ENCODE measurements around the gene RAB7B.

RAB7B gene

DNA sequence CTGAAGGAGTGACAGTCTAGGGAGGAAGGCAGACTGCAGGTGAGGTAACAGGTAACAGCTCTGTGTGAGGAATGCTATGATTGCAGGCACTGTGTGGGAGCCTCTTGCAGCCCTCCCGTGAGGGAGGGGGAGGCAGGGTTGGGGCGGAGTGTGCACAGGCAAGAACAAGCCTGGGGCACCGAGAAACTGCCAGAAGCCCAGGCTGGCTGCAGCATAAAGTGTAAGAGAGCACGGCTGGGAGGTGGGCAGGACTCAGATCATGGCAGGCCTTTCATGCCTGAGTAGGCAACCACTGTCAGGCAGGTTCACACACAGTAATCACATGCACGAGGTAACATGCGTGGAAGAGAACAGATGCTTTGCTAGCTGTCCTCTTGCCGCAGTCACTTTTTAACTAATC, 38.4 kb upstream of the RAB7B start:
- H3K27ac ChIP-seq = no peak overlapping the region
- TF ChIP-seq, protein P1, sequence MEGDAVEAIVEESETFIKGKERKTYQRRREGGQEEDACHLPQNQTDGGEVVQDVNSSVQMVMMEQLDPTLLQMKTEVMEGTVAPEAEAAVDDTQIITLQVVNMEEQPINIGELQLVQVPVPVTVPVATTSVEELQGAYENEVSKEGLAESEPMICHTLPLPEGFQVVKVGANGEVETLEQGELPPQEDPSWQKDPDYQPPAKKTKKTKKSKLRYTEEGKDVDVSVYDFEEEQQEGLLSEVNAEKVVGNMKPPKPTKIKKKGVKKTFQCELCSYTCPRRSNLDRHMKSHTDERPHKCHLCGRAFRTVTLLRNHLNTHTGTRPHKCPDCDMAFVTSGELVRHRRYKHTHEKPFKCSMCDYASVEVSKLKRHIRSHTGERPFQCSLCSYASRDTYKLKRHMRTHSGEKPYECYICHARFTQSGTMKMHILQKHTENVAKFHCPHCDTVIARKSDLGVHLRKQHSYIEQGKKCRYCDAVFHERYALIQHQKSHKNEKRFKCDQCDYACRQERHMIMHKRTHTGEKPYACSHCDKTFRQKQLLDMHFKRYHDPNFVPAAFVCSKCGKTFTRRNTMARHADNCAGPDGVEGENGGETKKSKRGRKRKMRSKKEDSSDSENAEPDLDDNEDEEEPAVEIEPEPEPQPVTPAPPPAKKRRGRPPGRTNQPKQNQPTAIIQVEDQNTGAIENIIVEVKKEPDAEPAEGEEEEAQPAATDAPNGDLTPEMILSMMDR (conservative IDR thresholded peaks at IDR 0.05) = no peak

DNA sequence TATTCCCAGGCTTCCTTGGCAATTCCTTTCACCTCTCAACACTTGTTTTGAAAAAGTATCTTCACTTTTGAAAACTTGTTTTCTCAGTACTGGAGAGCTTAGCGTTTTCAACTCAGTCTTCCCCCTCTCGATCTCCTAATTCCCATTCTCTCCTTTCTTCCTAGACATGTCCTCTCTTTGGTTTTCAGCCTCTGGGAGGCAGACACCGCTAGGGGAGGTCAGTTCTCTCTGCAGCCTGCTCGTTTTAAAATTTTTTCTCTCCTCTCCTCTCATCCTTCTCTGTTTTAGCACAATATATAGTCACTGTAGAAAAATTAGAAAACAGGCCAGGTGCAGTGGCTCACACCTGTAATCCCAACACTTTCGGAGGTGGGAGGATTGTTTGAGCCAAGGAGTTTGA, 37.1 kb upstream of the RAB7B start:
- TF ChIP-seq, protein P1 (conservative IDR thresholded peaks at IDR 0.05) = no peak
- H3K27ac ChIP-seq = no peak overlapping the region

DNA sequence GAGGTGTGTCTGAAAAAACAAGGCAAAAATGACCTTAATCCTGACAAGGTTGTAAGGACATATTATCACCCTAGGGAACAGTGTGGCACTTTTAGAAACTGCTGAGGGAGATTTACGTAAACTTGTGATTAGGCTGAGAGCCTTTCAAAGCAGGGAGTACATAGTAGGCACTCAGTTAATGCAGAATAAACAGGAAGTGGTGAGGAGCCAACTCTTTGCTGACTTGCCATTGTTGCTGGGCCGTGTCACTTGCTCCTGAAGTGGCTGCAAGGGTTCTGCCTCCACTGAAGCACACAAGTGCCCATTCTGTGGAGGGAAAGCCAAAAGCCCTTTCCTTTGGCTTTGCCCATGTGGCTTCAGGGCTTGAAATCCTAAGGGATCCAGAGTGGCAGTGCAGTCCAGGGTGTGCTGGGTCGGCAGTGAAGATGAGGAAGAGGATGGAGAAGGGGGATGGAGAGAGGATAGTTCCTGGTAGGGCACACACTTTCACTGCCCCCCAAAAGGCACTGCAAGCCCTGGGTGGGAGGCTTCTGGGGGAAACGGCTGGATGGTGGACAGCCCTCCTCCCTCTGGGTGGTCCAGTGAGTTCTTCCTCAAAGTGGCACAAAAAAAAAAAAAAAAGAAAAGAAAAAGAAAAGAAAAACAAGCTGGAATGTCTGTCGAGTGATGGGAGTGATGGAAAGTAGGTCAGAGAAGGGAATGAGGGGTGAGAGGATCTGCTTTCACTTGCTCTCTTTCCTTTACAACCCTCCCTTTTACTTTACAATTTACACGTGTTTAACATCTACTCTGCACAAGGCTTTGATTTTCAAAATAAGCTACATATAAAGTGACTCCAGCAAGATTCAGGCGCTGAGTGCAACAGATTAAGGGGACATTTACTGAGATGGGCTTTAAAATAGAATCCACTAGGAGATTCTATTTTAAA, 36.1 kb upstream of the RAB7B start:
- TF ChIP-seq, protein P1 (conservative IDR thresholded peaks at IDR 0.05) = no peak
- no peak overlapping the region for H3K27ac ChIP-seq

DNA sequence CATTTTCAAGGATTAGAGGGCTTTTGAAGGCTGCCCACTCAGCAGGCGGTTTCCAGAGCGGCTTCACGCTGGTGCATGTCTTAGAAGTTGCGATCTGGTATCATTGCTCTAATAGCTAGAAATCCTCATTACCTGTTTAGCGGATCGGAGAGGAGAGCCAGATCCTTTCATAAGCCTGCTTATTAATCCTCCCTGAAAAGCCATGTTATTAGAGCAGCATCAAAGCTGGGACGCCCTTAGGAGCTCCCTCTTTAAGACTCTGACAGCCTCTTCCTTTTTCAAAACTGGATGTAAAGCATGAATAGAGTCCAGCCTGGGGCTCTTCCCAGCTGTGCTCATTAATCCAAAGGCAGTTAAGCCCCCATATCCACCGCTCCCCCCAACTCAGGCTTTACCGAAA, 34.4 kb upstream of the RAB7B start:
- TF ChIP-seq, protein P1 (conservative IDR thresholded peaks at IDR 0.05) = no peak
- H3K27ac ChIP-seq = no peak overlapping the region

DNA sequence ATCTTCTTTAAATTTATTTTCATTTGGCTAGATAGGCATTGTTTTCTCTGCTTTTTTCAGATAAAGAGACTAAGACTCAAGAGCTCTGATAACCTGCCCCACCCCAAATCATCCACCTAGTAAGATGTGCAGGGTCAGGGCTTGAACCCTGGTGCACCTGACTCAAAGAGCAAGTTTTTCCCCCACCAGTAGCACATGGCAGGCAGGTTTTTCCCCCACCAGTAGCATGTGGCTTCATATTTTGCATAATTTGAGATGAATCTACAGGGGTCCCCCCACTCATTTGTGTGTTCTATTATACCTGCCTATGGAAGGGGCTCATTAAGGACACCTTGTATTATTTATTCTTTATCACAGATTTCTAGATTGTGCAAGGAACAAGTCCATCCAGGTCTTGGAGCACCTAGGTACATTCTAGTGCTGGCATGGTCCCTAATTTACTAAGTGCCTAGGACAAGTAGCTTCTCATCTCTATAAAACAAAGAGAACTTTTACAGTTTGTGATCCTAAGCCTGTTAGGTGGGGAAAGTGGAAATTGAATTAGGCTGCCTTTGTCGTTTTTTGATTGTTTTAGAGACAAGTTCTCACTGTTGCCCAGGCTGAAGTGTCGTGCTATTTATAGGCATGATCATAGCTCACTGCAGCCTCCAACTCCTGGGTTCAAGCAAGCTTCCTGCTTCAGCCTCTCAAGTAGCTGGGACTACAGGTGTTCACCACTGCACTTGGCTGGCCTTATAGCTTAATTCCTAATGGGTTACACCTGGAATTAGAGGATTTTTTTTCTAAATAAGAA, 33.7 kb upstream of the RAB7B start:
- no peak overlapping the region for H3K27ac ChIP-seq
- TF ChIP-seq, protein P1 (conservative IDR thresholded peaks at IDR 0.05) = no peak

DNA sequence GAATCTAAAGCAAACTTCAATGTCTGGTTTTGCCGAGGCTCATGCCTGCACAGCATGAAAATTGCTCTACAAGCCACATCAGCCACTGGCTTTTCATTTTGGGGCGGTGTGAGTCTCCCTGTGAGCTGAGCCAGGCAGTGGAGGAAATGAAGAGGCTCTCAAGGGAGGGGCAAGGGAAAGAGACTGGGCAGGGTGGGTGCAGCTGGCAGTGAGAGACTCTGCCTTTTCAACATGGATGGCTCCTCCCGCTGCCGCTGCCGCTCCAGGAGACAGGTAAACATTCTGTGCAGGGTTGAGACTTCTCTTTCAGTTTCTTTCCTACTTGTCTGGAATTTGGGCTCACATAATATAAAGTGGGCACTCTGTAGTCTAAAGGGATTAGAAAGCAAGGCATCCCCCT, 31.8 kb upstream of the RAB7B start:
- no peak overlapping the region for H3K27ac ChIP-seq
- TF ChIP-seq, protein P1 (conservative IDR thresholded peaks at IDR 0.05) = no peak

DNA sequence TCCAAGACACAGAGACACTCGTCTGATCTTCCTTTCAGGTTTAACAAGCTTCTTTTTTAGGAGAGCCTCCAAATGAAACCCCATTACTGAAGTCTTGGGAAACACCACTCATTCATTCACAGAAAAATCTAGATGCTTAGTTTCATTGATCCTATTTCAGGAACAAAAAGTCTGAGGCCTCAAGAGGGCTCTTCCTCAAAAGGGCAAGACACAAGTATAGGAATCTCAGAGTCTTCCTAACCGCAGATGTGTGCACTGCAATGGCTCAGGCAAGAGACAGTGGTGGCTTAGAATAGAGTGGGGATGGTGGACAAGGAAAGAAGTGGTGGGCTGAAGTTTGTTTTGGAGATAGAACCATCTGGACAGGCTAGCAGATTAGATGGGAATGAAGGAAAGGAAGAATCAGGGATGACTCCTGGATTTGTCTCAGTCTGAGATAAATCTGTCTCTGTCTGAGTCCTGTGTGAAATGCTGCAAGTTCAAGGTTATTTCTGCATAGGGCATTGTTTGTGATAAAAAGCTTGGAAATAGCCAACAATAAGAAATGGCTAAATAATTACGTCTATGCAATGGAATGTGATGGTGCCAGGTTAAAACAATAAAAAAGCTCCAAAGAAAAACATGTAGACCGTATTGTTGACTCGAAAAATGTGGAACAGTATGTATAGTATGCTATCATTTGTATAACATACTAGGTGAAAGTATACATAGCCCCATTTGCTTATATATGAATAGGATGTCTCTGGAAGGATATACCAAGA, 29.4 kb upstream of the RAB7B start:
- no peak overlapping the region for H3K27ac ChIP-seq
- TF ChIP-seq, protein P1 (conservative IDR thresholded peaks at IDR 0.05) = no peak
